SU-DHL-6 (cell line): ENCODE data around the gene CASP14.

Experiments used
- H2AFZ ChIP-seq: fragments of 200-600 bp; sonication (generic); 2 replicates; pipeline ENCODE4 v1.6.1; 2014; ENCODE audit warnings: low read depth, mild to moderate bottlenecking, moderate library complexity, mixed read lengths, antibody characterized with exemption, low read length; ENCODE audit not compliant: severe bottlenecking
- H3F3A ChIP-seq: fragments of 200-600 bp; shearing (Covaris generic); 2 replicates; pipeline ENCODE4 v1.6.0; 2016; ENCODE audit warnings: antibody characterized with exemption, mild to moderate bottlenecking; ENCODE audit not compliant: insufficient read depth
- H3K27ac ChIP-seq: fragments of 200-600 bp; sonication (generic); 2 replicates; pipeline ENCODE4 v1.5.1; 2016; ENCODE audit warnings: low read depth, mild to moderate bottlenecking, low read length, moderate library complexity, mixed read lengths
- H3K27me3 ChIP-seq: fragments of 200-600 bp; sonication (generic), shearing (Covaris generic); 2 replicates; pipeline ENCODE4 v1.6.0; 2014; ENCODE audit warnings: mild to moderate bottlenecking, low read length
- H3K36me3 ChIP-seq: fragments of 200-600 bp; sonication (generic); 2 replicates; pipeline ENCODE4 v1.6.1; 2014; ENCODE audit warnings: mild to moderate bottlenecking, low read length, mixed read lengths
- H3K4me2 ChIP-seq: fragments of 300-600, 200-600 bp; shearing (Covaris generic), sonication (generic); 2 replicates; pipeline ENCODE4 v1.6.0; 2014; ENCODE audit warnings: low read length, low read depth, mild to moderate bottlenecking; ENCODE audit not compliant: poor library complexity, severe bottlenecking
- H3K4me3 ChIP-seq: fragments of 200-600 bp; sonication (generic); 2 replicates; pipeline ENCODE4 v1.5.1; 2014; ENCODE audit warnings: antibody characterized with exemption, low read length, mild to moderate bottlenecking, mixed read lengths; ENCODE audit not compliant: insufficient read depth, poor library complexity, severe bottlenecking
- H3K79me2 ChIP-seq: fragments of 200-600 bp; sonication (generic); 2 replicates; pipeline ENCODE4 v1.6.1; 2014; ENCODE audit warnings: mild to moderate bottlenecking, low read length, moderate library complexity; ENCODE audit not compliant: insufficient read depth
- H3K9ac ChIP-seq: fragments of 200-600 bp; sonication (generic); 2 replicates; pipeline ENCODE4 v1.7.0; 2014; ENCODE audit warnings: mild to moderate bottlenecking, low read length
- H3K9me2 ChIP-seq: fragments of 200-600 bp; sonication (generic); replicated peaks from 2 replicates; pipeline ENCODE4 v1.6.1; 2014; ENCODE audit warnings: low read length; ENCODE audit not compliant: insufficient read depth
- H3K9me3 ChIP-seq: fragments of 200-600 bp; sonication (generic); 2 replicates; pipeline ENCODE4 v1.6.1; 2014; ENCODE audit warnings: low read length, mixed read lengths; ENCODE audit not compliant: insufficient read depth
- H4K20me1 ChIP-seq: fragments of 200-600 bp; sonication (generic); 2 replicates; pipeline ENCODE4 v1.6.1; 2014; ENCODE audit warnings: low read depth, mild to moderate bottlenecking, antibody characterized with exemption, low read length, moderate library complexity, mixed read lengths
- EZH2phosphoT487 ChIP-seq: fragments of 200-600 bp; sonication (generic), shearing (Covaris generic); conservative IDR thresholded peaks from 2 replicates; pipeline ENCODE4 v1.6.1; 2018; ENCODE audit warnings: mild to moderate bottlenecking, antibody characterized with exemption, low read length, moderate library complexity, mixed read lengths
- TF ChIP-seq, protein P1 (sequence below): fragments of 200-600 bp; sonication (generic); IDR thresholded peaks from one replicate; pipeline ENCODE4 v1.5.1; 2017; ENCODE audit warnings: antibody characterized with exemption, mild to moderate bottlenecking, low read length, moderate library complexity; ENCODE audit not compliant: insufficient read depth, poor library complexity, severe bottlenecking

CASP14 gene

DNA sequence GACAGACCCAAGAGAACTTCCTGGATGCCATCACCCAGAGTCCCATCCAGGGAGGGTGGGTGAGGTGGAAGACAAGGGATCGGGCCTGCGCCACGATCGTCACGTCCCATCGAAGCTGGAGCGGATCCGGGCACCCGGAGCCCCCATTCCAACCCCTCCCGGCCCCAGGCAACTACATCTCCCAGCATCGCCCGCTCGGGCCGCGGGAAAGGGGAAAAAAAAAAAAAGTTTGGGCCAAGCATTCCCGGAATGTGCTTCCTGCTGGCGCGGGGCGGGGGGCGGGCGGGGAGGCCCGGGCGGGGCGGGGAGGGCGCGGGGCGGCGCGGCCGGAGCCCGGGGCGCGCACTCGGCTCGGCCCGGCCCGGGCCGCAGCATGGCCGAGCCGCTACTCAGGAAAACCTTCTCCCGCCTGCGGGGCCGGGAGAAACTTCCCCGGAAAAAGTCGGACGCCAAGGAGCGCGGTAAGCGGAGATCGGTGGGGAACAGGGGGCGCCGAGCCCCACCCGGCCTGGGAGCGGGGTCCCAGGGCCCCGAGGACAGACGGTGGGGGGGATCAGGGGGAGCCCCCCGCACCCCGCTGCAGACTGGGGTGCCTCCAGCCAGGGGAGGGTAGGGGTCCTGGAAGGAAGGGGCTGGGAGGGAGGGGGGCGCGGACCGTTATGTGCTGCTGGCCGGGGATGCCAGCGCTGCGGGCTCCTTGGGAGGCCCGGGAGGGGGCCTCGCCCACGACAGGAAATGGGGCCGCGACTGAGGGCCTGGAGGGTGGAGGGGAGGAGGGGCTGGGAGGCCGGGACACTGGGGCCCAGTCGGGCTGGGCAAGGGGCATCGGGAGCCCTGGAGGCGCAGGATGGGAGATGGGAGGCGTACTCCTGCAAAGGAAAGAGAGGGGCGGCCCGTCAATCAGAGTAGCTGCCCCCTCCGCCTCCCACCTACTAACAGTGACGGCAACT lies 58.1 kb downstream of the CASP14 start, which contains the start of gene SYDE1:
Gene SYDE1, plus strand, starts transcription at position 341 of the 950 bp plus-strand sequence. Its CDS starts 33 bp downstream, at position 374.
- H3K4me3 ChIP-seq = no peak within 1 kb of the TSS
- no peak within 1 kb of the TSS for H3K4me2 ChIP-seq
- no peak within 1 kb of the TSS for H2AFZ ChIP-seq
- H3K27ac ChIP-seq = no peak within 1 kb of the TSS
- H3K27me3 ChIP-seq = no peaks in the 10 kb centered on the region
- H3K9me3 ChIP-seq = no peaks in the 10 kb centered on the region
- H3K9me2 ChIP-seq = no peaks in the 10 kb centered on the region
- no peaks in the 10 kb centered on the region for H4K20me1 ChIP-seq
- no peaks in the 10 kb centered on the region for H3F3A ChIP-seq
- no peaks in the 10 kb centered on the region for H3K79me2 ChIP-seq
- H3K9ac ChIP-seq = no peak within 1 kb of the TSS
- TF ChIP-seq, protein P1, sequence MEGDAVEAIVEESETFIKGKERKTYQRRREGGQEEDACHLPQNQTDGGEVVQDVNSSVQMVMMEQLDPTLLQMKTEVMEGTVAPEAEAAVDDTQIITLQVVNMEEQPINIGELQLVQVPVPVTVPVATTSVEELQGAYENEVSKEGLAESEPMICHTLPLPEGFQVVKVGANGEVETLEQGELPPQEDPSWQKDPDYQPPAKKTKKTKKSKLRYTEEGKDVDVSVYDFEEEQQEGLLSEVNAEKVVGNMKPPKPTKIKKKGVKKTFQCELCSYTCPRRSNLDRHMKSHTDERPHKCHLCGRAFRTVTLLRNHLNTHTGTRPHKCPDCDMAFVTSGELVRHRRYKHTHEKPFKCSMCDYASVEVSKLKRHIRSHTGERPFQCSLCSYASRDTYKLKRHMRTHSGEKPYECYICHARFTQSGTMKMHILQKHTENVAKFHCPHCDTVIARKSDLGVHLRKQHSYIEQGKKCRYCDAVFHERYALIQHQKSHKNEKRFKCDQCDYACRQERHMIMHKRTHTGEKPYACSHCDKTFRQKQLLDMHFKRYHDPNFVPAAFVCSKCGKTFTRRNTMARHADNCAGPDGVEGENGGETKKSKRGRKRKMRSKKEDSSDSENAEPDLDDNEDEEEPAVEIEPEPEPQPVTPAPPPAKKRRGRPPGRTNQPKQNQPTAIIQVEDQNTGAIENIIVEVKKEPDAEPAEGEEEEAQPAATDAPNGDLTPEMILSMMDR = no peak
- no peak for TF ChIP-seq EZH2phosphoT487
- no peaks in the 10 kb centered on the region for H3K36me3 ChIP-seq
